Hematopoietic multipotent progenitor cell treated with erythropoietin and hydrocortisone succinate and interleukin-3 and kit ligand, for 15 days (in vitro differentiated cells): Measurements from ENCODE around the gene FCN2.

ENCODE experiments used
- DNase-seq: peaks from one replicate; pipeline ENCODE4 v3.0.0-alpha.2; 2015; ENCODE audit warnings: low spot score

The FCN2 gene

DNA sequence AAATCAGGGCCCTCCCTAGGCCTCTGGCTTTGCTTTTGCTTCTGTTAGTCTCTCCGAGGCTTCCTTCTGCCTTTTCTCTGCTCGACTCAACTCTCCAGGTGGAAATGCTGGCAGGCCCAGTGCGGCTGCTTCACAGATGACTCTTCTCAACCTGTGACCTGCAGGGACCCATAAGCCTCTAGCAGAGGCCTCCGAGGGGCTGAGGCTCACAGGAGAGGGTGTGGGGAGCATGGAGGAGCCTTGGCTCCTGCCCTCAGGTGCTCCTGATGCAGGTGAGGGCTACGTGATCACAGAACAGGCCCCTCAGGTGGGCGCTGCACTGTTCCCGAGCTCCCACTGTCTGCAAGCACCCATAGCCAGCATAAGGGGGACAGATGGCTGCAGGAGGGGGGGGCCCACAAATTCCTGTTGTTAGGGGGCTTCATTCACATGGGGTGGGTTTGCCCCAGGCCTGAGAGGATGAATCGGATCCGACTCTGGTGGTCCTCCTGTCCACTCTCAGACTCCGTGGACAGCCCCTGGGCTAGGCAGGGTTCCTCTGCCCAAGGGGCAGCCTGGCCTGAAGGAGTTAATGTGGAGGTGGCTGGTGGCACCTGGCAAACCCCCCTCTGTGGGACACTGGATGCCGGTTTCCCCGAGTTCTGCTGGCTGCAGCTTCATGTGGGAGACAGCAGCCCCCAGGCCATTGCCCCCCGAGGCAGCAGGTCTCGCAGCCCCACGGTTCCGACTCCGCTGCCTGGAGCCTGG is 10.9 kb upstream of the FCN2 start:
- DNase-seq = no peak

DNA sequence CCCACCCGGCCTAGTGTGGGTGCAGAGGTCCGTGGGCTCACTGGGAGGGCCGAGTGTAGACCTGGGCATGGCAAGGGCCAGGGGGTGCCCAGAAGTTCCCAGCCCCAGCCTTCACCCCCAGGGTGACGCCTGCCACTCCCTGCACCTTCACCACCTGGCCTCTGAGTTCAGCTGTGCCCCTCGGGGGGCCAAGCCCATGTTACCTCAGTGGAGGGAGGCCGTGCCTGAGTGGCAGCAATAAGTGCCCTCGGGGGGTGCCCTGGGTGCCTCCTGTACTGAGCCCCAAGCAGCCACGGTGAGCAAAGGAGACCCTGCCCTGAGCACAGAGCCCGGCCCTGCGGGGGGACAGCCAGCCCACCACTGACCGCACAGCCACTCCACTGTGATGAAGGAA is 10.3 kb upstream of the FCN2 start:
- DNase-seq = no peak

DNA sequence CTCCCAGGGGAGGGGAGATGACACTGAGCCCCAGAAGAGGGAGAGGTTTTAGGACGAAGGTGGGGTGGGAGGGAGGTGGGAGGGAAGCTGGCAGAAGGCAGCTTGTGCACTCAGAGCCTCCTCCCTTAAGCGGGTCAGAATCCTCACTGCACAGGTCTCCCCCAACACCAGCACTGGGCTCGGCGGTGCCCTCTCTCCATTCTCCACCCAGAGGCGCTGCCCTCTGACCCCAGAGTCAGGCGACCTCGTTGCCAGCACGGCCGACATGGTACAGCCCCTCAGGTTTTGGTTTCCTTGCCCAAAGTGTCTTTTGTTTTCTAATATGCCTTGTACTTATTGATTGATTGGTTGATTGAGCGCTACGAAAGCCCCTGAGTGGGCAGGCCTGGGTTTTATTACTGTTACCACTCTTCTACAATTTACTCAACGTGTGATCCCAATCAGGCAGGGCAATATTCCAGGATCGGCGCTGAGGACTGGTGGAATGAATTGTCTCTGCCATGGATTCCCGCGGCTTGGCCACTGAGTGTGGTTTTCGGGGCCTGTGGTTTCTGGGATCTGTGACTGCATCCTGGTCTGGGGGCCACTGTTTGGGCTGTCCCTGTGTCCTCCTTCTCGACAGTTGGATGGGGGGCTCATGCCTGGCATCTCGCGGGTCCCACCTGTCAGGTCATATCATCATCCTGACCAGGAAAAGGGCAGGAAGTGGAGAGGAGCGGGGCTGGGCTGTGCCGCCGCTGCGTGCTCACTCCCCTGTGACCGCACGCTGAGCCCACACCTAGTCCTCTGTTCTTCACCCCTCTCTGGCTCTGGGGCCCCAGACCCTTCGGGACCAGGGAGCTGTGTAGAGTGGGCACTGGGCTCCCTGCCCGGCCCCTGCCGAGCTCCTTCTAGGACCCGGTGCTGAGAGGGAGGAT is 9.6 kb upstream of the FCN2 start:
- no peak for DNase-seq

DNA sequence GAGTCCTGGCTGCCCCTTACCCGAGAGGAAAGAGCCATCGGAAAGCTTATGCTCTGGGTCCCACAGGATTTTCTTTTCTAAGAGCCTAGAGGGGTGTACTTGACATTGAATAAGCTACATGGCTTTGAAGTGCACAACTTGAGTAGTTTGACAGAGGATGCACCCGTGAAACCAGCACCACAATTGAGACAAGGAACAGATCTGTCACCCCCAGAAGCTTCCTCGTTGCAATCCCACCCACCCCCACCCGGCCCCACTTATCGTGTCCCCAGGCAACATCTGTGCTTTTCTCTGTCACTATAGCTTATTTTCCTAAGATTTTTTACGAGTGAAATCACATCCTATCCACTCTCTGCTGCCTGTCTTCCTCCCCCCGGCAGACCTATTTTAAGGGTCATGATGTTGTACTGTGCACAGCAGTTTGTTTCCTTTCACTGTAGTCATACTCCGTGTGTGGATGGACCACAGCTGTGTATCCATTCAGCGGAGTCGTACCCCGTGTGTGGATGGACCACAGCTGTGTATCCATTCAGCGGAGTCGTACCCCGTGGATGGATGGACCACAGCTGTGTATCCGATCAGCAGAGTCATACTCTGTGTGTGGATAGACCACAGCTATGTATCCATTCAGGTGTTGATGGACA is 8.8 kb upstream of the FCN2 start:
- no peak for DNase-seq

DNA sequence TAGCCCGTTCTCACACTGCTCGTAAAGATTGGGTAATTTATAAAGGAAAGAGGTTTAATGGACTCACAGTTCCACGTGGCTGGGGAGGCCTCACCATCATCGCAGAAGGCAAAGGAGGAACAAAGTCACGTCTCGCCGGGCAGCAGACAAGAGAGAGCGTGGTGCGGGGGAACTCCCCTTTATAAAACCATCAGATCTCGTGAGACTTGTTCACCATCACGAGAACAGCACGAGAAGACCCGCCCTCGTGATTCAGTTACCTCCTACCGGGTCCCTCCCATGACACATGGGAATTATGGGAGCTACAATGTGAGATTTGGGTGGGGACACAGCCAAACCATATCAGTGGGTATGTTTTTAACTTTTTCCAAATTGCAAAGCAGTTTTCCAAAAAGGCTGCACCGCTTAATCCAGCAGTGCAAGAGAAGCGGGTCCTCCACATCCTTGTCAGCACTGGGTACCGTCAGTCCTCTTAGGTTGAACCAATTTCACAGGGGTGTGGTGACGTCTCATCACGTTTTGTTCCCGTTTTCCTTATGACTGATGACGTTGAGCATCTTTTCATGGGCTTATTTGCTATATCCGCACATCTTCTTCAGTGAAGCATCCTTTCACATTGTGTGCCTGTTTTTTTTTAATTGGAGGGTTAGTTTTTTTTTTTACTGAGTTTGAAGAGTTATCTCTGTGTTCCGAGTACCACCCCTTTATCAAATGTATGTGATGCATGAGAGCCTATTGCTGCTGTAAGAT is 8.0 kb upstream of the FCN2 start:
- DNase-seq = no peak

DNA sequence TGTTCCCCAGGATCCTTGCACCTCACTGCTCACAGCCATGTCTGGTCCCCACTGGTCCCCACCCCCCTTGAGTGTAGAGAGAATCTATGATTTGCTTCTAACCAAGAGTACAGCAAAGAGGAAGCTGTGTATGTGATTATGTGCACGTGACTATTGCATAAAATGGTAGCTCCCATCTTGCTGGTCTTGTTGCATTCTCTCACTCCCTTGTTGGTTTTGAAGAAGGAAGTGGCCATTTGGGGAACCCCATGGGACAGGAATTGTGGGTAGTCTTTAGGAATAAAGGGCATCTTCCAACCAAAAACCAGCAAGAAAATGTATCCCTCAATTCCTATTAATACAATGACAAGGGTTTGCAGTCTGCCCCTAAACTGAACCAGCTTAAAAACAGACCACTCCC is 5.2 kb upstream of the FCN2 start:
- DNase-seq = no peak

GRCh38 chr9:134877541-134877940 is 3.1 kb upstream of the FCN2 start:
- DNase-seq = no peak

- DNase-seq = no peak
Measured at GRCh38 chr9:134879664-134880483, 736 bp upstream of the FCN2 start.

- no peak for DNase-seq
Measured at GRCh38 chr9:134881313-134881670, 682 bp downstream of the FCN2 start.

DNA sequence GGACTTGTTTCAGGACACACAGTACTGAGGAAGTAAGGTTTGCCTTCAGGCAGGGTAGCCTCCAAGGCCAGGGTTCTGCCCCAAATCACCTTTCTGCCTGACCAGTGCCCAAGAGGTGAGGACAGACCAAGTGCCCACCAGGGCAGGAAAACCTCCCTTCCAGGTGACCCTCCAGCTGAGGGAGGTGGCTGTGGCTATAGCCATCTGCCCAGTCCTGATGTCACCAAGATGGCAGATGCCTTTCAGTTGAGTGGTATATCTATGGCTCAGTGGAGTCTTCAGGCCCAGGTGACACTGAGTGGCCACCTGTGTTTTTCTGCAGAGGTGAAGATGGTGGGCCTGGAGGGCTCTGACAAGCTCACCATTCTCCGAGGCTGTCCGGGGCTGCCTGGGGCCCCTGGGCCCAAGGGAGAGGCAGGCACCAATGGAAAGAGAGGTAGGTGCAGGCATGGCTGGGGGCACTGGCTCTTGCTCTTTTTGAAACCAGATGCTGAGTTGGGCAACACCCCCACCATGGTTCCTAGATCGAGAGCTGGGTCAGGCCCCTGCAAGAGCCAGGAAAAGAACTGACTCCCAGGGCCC is 1.7 kb downstream of the FCN2 start:
- DNase-seq = no peak

DNA sequence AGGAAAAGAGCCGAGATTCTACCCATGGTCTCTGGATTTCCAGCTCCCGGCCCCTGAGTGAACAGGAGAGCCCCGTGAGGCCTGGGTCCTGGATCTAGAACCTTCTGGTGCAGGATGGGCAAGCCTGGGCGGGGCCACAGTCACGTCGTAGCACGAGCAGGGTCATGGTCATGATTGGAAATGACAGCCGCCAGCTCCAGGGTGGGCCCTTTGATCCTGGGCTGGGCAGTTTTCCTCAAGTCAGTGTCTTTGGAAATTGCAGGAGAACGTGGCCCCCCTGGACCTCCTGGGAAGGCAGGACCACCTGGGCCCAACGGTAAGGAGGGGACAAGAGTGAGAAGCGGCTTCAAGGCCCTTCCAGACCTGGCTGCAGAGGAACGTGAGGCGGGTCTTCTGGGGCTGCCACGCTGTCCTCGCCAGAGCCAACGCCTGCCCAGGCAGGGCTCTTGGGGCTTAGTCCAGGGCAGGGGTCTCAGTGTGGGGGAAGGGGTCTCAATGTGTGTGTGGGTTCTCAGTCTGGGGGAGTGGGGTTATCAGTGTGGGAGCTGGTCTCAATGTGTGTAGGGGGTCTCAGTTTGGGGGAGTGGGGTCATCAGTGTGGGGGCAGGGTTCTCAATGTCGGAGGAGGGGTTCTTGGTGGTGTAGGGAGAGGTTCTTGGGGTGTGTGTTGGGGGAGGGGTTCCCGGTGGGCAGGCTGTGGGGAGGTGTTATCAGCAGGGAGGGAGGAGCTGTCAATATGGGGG is 2.6 kb downstream of the FCN2 start:
- no peak for DNase-seq

DNA sequence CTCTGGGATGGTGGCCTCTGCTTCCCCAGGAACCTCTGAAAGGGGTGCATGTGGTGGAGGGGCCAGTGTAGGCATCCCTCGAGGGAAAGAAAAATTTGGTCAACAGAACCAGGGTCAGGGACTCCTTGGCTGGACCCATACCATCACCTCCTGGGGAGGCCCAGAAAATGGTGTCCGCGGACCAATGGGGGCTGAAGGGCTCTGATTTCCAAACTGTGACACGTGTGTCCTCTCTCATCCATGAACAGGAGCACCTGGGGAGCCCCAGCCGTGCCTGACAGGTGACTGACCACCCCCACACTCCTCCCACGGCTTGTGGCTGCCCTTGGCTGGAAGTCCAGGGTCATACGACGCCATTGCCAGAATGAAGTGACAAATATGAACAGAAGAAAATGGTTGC is 3.9 kb downstream of the FCN2 start:
- DNase-seq = no peak

GRCh38 chr9:134885001-134885678 is 4.5 kb downstream of the FCN2 start:
- DNase-seq = no peak

GRCh38 chr9:134885679-134886412 is 5.2 kb downstream of the FCN2 start:
- DNase-seq = no peak

GRCh38 chr9:134886413-134886913 is 5.9 kb downstream of the FCN2 start:
- no peak for DNase-seq

DNA sequence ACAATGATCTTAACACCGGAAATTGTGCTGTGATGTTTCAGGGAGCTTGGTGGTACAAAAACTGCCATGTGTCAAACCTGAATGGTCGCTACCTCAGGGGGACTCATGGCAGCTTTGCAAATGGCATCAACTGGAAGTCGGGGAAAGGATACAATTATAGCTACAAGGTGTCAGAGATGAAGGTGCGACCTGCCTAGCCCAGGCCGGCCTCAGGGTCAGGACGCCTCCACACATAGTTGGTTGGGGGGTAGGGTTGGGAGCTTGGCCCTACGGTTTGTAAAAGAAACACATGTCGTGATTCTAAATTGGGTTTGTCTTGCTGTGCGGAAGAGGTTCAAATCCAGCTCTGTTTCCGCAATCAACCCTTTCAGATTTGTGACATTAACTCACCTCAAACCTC is 6.6 kb downstream of the FCN2 start:
- no peak for DNase-seq

GRCh38 chr9:134887686-134888602 is 7.3 kb downstream of the FCN2 start:
- no peak for DNase-seq
